ENCODE data around the gene GPR101. TPM values are rescaled to one million over a fixed set of nuclear protein-coding genes. Genes with fewer than 3 reads are reported as not detected.

Gene GPR101
- total RNA-seq, result not detected

GRCh38 chrX:137033774-137034507 lies at the start of gene GPR101:
Gene GPR101 (minus strand): TSS chrX:137033995. CDS start chrX:137031674, 2,321 bp downstream.
- DNase-seq (ENCODE audit: low spot score), result no peak

GRCh38 chrX:137081239-137081638 lies 47.4 kb upstream of the GPR101 start:
- DNase-seq (ENCODE audit: low spot score), result no peak

- no peak for DNase-seq (ENCODE audit: low spot score)
These were observed 38.6 kb upstream of the GPR101 start for GRCh38 chrX:137072396-137072795.

- DNase-seq (ENCODE audit: low spot score), result no peak
These were observed 37.8 kb upstream of the GPR101 start for GRCh38 chrX:137071596-137071995.

- DNase-seq (ENCODE audit: low spot score), result no peak
These were observed 33.4 kb upstream of the GPR101 start for GRCh38 chrX:137067147-137067546.

GRCh38 chrX:137062915-137063617 lies 29.3 kb upstream of the GPR101 start:
- no peak for DNase-seq (ENCODE audit: low spot score)

GRCh38 chrX:137058339-137059127 lies 24.7 kb upstream of the GPR101 start:
- no peak for DNase-seq (ENCODE audit: low spot score)

- no peak for DNase-seq (ENCODE audit: low spot score)
These were observed 18.9 kb upstream of the GPR101 start for GRCh38 chrX:137052643-137053235.

GRCh38 chrX:137051978-137052642 lies 18.3 kb upstream of the GPR101 start:
- peak; percentile 49 for DNase-seq (ENCODE audit: low spot score)

- DNase-seq (ENCODE audit: low spot score), result no peak
These were observed 11.1 kb upstream of the GPR101 start for GRCh38 chrX:137044893-137045292.

- DNase-seq (ENCODE audit: low spot score), result no peak
These were observed 9.9 kb upstream of the GPR101 start for GRCh38 chrX:137043736-137044135.

- DNase-seq (ENCODE audit: low spot score), result no peak
These were observed 7.5 kb upstream of the GPR101 start for GRCh38 chrX:137041329-137041728.

- DNase-seq (ENCODE audit: low spot score), result no peak
These were observed 6.5 kb upstream of the GPR101 start for GRCh38 chrX:137040113-137040794.

GRCh38 chrX:137034508-137034872 lies 695 bp upstream of the GPR101 start:
- DNase-seq (ENCODE audit: low spot score), result no peak

GRCh38 chrX:137032841-137033773 lies 688 bp downstream of the GPR101 start:
- no peak for DNase-seq (ENCODE audit: low spot score)

GRCh38 chrX:137032341-137032694 lies 1.5 kb downstream of the GPR101 start:
- no peak for DNase-seq (ENCODE audit: low spot score)

GRCh38 chrX:137031517-137032340 lies 2.1 kb downstream of the GPR101 start:
- DNase-seq (ENCODE audit: low spot score), result no peak

GRCh38 chrX:137031039-137031438 lies 2.8 kb downstream of the GPR101 start:
- DNase-seq (ENCODE audit: low spot score), result no peak

GRCh38 chrX:137028699-137029098 lies 5.1 kb downstream of the GPR101 start:
- DNase-seq (ENCODE audit: low spot score), result no peak
